Measurements from ENCODE around the gene BAIAP2. TPM values are rescaled to one million over a fixed set of nuclear protein-coding genes. Genes with fewer than 3 reads are reported as not detected.

The BAIAP2 gene
- total RNA-seq, 4 donors from 2014 or later = 35.8 to 86.8 (median 42.1) TPM

- WGBS, 2 donors = 73% methylated on average over 23 to 28 of the region's 28 CpGs
- Histone ChIP-seq H3K36me3 (no peaks in the 10 kb centered on the region), H3K4me1 (no peaks in the 10 kb centered on the region), H3K27me3 (no peaks in the 10 kb centered on the region), H3K27ac (no peak overlapping the region), H3K4me3 (replicated peaks in 1 of 3) (no peak overlapping the region), H3K9me3 (no peaks in the 10 kb centered on the region)
- intact Hi-C loops (cut with DNase I) = no loop called here
- TF ChIP-seq POLR2A (IDR thresholded peaks at IDR 0.05) (no peak), CTCF (IDR thresholded peaks at IDR 0.05) (no peak)
- peak in 1 of 2 donors; percentile 14 for DNase-seq
These were observed 100.7 kb downstream of the BAIAP2 start for GRCh38 chr17:81135505-81136278.

- TF ChIP-seq POLR2A (IDR thresholded peaks at IDR 0.05) (no peak), CTCF (IDR thresholded peaks at IDR 0.05) (no peak)
- Histone ChIP-seq H3K9me3 (no peaks in the 10 kb centered on the region), H3K4me3 (replicated peaks in 1 of 3) (no peak overlapping the region), H3K4me1 (no peaks in the 10 kb centered on the region), H3K36me3 (no peaks in the 10 kb centered on the region), H3K27ac (no peak overlapping the region), H3K27me3 (no peaks in the 10 kb centered on the region)
- intact Hi-C loops (cut with DNase I) = no loop called here
- WGBS, 2 donors = 77 to 85% methylated on average over 5 to 7 of the region's 8 CpGs
- DNase-seq = no peak
These were observed 101.4 kb downstream of the BAIAP2 start for GRCh38 chr17:81136366-81136765.

GRCh38 chr17:81137248-81137647 lies 102.3 kb downstream of the BAIAP2 start:
- Histone ChIP-seq H3K27ac (no peak overlapping the region), H3K9me3 (no peaks in the 10 kb centered on the region), H3K36me3 (no peaks in the 10 kb centered on the region), H3K4me1 (peaks cover 0 to 1% of the 10 kb centered on the region in 2 donors), H3K27me3 (no peaks in the 10 kb centered on the region), H3K4me3 (replicated peaks in 1 of 3) (no peak overlapping the region)
- TF ChIP-seq CTCF (IDR thresholded peaks at IDR 0.05) = no peak
- 74 to 87% methylated on average over 12 to 13 of the region's 13 CpGs for WGBS, 2 donors
- intact Hi-C loops (cut with DNase I) = no loop called here
- DNase-seq = no peak

- WGBS, 2 donors = 92 to 94% methylated on average over 15 of the region's 15 CpGs
- Histone ChIP-seq H3K9me3 (no peaks in the 10 kb centered on the region), H3K4me3 (replicated peaks in 1 of 3) (no peak overlapping the region), H3K36me3 (no peaks in the 10 kb centered on the region), H3K27me3 (no peaks in the 10 kb centered on the region), H3K4me1 (peaks cover 0 to 9% of the 10 kb centered on the region in 2 donors), H3K27ac (no peak overlapping the region)
- no peak for TF ChIP-seq CTCF (IDR thresholded peaks at IDR 0.05)
- no peak for TF ChIP-seq POLR2A (IDR thresholded peaks at IDR 0.05)
- DNase-seq = no peak
- intact Hi-C loops (cut with DNase I) = no loop called here
These were observed 103.1 kb downstream of the BAIAP2 start for GRCh38 chr17:81138083-81138482.

GRCh38 chr17:81138500-81138899 lies 103.5 kb downstream of the BAIAP2 start:
- intact Hi-C loops (cut with DNase I) = no loop called here
- H3K27me3 ChIP-seq = no peaks in the 10 kb centered on the region
- H3K4me1 ChIP-seq = peaks cover 0 to 9% of the 10 kb centered on the region in 2 donors
- H3K4me3 ChIP-seq (replicated peaks in 1 of 3) = no peak overlapping the region
- no peak overlapping the region for H3K27ac ChIP-seq
- WGBS, 2 donors = 94 to 96% methylated on average over 25 of the region's 25 CpGs
- TF ChIP-seq CTCF (IDR thresholded peaks at IDR 0.05) = no peak
- no peak for TF ChIP-seq POLR2A (IDR thresholded peaks at IDR 0.05)
- no peak for DNase-seq
- H3K36me3 ChIP-seq = no peaks in the 10 kb centered on the region
- no peaks in the 10 kb centered on the region for H3K9me3 ChIP-seq

Measured in thyroid gland (tissue), 4 donors.